AG10803 (cell line): Measurements from ENCODE around the gene KLRK1.
"Not testable (repeated sequence)": the region's sequence is repeated elsewhere in the genome, so short reads cannot be mapped to it uniquely, and the experiment has no call there.

Experiments used
- DNase-seq: peaks from one replicate; pipeline ENCODE4 v3.0.0; 2010; ENCODE audit warnings: low read depth
- H3K4me3 ChIP-seq: 2 replicates; pipeline ENCODE4 v1.5.1; 2011; ENCODE audit warnings: mild to moderate bottlenecking, low read length, control low read depth
- CTCF ChIP-seq: conservative IDR thresholded peaks from 2 replicates; pipeline ENCODE4 v1.5.1; 2011; ENCODE audit warnings: mild to moderate bottlenecking, low read length, control low read depth, inconsistent platforms

Gene KLRK1

DNA sequence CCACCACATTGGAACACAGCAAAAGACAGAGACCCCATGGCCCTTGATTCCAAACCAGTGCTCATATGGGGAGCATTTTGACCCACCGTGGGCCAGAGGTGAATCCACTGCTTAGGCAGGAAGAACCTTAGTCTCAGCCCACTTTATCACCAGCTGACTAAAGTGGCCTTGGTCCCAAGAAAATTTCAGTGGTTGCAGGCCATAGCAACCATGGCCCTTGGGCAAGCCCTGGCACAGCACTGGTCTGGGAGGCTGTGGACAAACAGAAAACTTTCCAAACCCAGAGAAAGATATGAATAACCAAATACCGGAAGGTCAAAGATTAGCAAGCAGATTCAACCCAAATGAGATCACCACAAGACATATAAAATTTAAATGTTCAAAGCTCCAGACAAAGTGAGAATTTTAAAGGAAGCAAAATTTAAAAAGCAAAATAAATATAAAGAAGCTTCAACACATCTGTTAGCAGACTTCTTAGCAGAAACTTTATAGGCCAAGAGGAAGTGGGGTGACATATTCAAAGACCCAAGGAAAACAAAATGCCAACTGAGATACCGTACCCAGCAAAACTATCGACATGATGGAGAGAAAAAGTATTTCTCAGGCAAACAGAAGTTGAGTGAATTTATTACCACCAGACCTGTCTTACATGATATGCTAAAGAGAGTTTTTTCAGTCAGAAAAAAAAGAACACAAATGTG lies 7.8 kb downstream of the KLRK1 start:
- no peak overlapping the region for H3K4me3 ChIP-seq
- no peak for DNase-seq
- no peak for TF ChIP-seq CTCF

- not testable (repeated sequence) for DNase-seq, H3K4me3 ChIP-seq
Measured at GRCh38 chr12:10378737-10379136, 11.1 kb downstream of the KLRK1 start.

GRCh38 chr12:10374624-10375018 lies 15.2 kb downstream of the KLRK1 start:
- DNase-seq, result no peak
- no peak for TF ChIP-seq CTCF

GRCh38 chr12:10372559-10372958 lies 17.3 kb downstream of the KLRK1 start:
- DNase-seq, result no peak
- no peak for TF ChIP-seq CTCF
- H3K4me3 ChIP-seq, result no peak overlapping the region

More at GRCh38 chr12:10374624-10375018, 15.2 kb downstream of the KLRK1 start:
- no peak overlapping the region for H3K4me3 ChIP-seq

- H3K4me3 ChIP-seq, DNase-seq: not testable (repeated sequence)
Measured at GRCh38 chr12:10371893-10372535, 17.8 kb downstream of the KLRK1 start.

DNA sequence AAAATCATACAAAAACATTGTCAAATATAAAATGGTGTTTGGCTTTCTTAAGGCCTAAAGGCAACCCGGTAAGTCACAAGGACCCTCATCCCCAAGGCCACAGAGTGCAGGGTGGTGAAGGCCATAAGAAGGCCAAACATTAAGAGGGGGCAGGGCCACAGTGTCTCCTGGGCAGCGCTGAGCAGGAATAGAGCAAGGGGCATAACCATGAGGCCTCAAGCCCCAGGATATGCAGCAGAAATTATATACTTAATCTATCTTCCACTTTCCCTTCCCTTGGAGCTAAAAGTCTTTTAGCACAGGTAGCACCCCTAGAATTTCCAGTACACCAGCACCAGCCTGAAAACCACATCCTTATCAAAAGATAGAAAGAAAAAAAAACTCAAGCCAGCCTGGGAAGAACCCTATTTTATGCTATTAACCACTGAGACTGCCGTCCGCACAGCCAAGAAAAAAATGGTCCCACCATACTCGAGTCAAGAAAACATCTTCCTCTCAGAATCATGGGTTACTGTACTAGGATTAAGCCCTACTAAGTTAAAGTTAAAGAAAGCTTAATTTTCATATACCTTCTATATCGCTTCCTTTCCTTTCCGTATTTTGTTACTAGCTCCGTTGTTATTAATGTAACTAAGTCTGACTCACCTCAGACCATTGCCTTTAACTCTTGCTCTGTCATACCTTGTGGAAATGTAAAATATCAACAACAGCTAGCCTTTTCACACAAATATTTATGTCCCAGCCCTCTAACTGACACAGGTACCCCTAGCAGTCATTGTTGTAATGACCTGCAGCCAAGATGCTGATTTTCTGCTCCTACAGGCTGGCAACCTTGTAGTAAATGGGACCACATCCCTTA lies 20.1 kb downstream of the KLRK1 start:
- no peak for TF ChIP-seq CTCF
- no peak overlapping the region for H3K4me3 ChIP-seq
- DNase-seq, result no peak

DNA sequence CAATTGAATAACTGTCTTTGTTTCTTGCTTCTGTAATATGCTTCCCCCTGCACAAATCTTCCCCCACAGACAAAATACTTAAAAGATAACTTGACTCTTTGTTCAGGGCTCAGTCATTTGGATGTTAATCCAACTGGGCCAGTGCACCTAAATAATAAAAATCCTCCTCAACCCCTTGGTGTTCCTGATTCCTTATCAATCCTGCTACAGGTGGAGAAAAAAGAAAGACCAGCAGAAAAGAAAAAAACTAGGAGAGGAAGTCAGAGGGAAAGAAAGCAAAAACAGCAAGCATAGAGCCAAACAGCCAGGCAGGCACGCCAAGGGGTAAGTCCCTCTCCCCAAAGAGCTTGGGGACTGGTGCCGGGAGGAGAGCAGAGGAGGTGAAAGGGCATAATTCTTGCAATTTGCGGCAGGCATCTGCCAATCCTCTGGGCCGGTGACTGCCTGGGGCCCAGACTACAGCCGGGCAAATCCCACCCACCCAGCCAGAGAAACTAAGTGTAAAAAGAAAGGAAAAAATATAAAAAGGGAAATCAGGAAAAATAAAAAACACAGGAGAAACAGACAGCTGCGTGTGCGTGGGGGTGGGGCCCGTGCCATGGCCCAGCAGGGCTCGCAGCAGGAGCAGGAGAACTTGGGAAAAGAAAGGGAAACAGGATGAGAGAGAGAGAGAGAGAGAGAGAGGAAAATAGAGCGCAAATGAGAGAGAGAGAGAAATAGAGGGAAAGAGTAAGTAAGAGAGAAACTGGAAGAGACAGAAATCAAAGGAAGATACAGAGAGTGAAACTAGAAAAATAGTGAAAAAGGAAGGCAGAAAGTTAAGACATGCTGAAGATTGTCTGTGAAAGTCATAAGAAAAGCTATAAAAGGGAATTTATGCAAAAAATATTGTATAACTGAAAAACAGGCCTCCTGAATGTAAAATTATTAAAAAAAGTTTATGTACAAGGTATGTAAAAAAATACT lies 21.4 kb downstream of the KLRK1 start:
- no peak overlapping the region for H3K4me3 ChIP-seq
- DNase-seq, result no peak
- TF ChIP-seq CTCF, result no peak

GRCh38 chr12:10367714-10368113 lies 22.1 kb downstream of the KLRK1 start:
- not testable (repeated sequence) for DNase-seq

More at GRCh38 chr12:10367714-10368113, 22.1 kb downstream of the KLRK1 start:
- not testable (repeated sequence) for H3K4me3 ChIP-seq
